Erythroblast (primary cell): ENCODE measurements around the gene ZNF354C.

Experiments used
- GATA1 ChIP-seq: IDR thresholded peaks from 2 replicates; pipeline ENCODE4 v1.6.1; 2011; ENCODE audit warnings: low read depth, mild to moderate bottlenecking, control low read depth, low read length, moderate library complexity
- POLR2A ChIP-seq: IDR thresholded peaks from 2 replicates; pipeline ENCODE4 v1.6.1; 2011; ENCODE audit warnings: mild to moderate bottlenecking, low read length

GRCh38 chr5:179110528-179110927 is 50.4 kb downstream of the ZNF354C start:
- TF ChIP-seq POLR2A = no peak
- no peak for TF ChIP-seq GATA1
